ENCODE results near the gene SLC10A7.

- TF ChIP-seq CTCF (IDR thresholded peaks at IDR 0.05) (no peak), POLR2AphosphoS5 (IDR thresholded peaks at IDR 0.05) (no peak)
These were observed 183.2 kb downstream of the SLC10A7 start for GRCh38 chr4:146338512-146338911.
